A549 treated with DMSO at 1 μM for 4 hours (cell line): Measurements from ENCODE around the gene LGALS7B. TPM values are rescaled to one million over a fixed set of nuclear protein-coding genes. Genes with fewer than 3 reads are reported as not detected.

Experiments
- total RNA-seq: library from RNA; stranded (reverse); fragments of 200-300 nt; extraction: Qiagen RNA extraction; gene quantifications from 5 replicates; pipeline ENCODE4 v1.2.3, GENCODE V29; 2022; ENCODE audit warnings: low read depth

LGALS7B gene
- 0.44 to 0.51 TPM in 2 of 5 replicates, not detected in the others for total RNA-seq

DNA sequence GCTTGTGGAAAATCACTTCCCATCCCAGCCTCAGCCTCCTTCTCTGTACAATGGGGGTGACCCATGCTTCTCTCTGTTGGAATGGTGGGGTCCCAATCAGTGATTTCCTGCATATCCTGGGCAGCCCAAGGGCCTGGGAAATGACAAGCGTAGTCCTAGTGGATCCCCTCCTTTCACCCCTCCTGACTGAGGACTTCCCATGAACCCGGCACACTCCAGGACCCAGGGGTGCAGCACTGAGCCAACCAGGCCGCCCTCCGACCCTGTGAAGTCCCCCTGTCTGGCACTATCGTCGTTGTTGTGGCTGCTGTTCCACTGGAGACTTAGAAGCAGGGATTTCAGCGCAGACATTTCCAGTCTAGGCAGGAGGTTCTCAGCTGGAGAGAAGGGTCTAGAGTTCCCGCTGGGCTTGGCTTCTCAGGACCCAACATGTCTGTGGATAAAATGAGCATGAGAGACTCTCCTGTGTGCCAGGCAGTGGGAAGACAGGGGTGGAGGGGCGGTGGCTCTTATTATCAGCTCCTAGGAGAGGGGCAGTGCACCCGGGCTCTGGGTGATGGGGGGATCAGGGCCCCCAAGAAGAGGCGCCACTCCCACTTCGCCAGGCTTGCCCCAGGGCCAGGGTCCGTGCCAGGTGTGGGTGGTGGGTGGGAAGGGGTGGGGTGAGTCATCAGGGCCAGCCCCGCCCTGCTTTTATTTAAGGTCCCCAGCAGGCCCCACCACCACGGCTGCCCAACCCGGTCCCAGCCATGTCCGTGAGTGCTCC is at the start of gene LGALS7B:
TSS of gene LGALS7B (plus strand) at position 723 of the 766 bp plus-strand sequence. CDS start at position 750, 27 bp downstream.

DNA sequence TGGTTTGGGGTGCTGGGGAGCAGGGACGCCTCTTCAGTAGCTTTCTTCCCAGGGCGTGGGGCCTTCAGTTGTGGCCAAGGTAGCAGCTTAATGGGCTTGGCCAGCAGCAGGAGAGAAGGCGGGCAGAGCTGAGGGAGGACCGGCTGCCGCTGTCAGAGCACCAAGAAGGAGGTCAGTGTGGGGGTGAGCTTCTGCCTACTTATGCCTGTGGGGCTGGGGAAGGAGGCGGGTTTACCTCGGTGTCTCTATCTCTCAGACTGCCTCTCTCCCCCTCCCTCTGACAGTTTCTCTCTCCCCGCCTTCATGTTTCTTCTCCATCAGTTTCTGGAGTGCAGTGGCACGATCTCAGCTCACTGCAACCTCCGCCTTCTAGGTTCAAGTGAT is 44.7 kb upstream of the LGALS7B start, which contains the start of gene CAPN12:
TSS of gene CAPN12 (minus strand) at position 177 of the 384 bp plus-strand sequence. CDS start 309 bp downstream, outside the sequence.

DNA sequence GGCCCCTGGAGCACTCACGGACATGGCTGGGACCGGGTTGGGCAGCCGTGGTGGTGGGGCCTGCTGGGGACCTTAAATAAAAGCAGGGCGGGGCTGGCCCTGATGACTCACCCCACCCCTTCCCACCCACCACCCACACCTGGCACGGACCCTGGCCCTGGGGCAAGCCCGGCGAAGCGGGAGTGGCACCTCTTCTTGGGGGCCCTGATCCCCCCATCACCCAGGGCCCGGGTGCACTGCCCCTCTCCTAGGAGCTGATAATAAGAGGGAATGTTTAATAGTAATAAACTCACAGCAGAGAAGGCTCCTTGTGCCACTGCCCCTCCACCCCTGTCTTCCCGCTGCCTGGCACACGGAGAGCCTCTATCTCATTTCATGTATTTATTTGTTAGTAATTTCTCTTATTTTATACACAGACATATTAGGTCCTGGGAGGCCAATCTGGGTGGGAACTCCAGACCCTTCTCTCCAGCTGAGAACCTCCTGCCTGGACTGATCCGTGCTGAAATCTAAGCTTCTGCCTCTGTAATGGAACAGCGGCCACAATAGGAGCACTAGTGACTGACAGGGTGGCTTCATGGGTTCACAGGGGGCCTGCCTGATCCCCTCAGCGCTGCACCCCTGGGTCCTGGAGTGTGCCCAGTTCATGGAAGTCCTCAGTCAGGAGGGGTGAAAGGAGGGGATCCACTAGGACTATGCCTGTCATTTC is 15.4 kb upstream of the LGALS7B start, which contains the start of gene LGALS7:
TSS of gene LGALS7 (minus strand) at position 49 of the 709 bp plus-strand sequence. CDS start at position 24, 25 bp downstream.

DNA sequence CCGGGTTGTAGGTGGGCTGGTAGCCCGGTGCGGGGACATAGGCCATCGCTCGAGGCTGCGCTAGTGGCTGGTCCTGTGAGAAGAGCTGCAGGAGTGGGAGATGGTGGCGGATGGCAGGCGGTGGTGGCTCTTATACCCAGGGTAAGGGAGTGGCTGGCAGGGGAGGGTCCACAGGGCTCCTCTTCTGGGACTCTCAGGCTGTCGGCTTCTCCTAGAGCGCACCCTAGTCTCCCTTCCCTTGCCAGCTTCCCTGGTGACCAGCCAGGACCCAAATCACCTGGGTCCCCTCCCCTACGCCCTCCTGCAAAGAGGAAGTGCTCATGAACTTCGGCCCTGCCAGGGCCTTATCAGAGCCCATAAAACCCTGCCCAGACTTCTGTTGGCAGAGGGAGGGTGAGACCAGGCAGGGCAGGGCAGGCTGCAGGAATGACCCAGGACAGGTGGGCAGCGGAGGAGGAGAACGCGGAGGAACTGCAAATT is 23.9 kb downstream of the LGALS7B start, which contains the start of gene LGALS4:
TSS of gene LGALS4 (minus strand) at position 105 of the 480 bp plus-strand sequence. CDS start at position 46, 59 bp downstream.

Other genes starting within 250 kb of the LGALS7B start
- 0.53 to 1.2 TPM (median 0.73 TPM) in 5 replicates for gene MAP4K1, start 171.2 kb upstream of the LGALS7B start, total RNA-seq
- 645 to 956 TPM (median 719 TPM) in 5 replicates for gene EIF3K, start 170.0 kb upstream of the LGALS7B start, total RNA-seq
- 1,072 to 1,383 TPM (median 1,305 TPM) in 5 replicates for gene ACTN4, start 141.6 kb upstream of the LGALS7B start, total RNA-seq
- 5.2 to 7.0 TPM (median 6.0 TPM) in 5 replicates for gene CAPN12, start 44.7 kb upstream of the LGALS7B start, total RNA-seq
- gene LGALS7, start 15.7 kb upstream of the LGALS7B start, total RNA-seq = 0.36 to 0.44 TPM in 2 of 5 replicates, not detected in the others
- gene LGALS4, start 23.7 kb downstream of the LGALS7B start, total RNA-seq = 0.35 to 1.9 TPM (median 0.63 TPM) in 5 replicates
- 259 to 407 TPM (median 281 TPM) in 5 replicates for gene ECH1, start 42.6 kb downstream of the LGALS7B start, total RNA-seq
- 359 to 423 TPM (median 403 TPM) in 5 replicates for gene HNRNPL, start 60.8 kb downstream of the LGALS7B start, total RNA-seq
- gene RINL, start 89.1 kb downstream of the LGALS7B start, total RNA-seq = 2.2 to 3.9 TPM (median 2.7 TPM) in 5 replicates
- gene SIRT2, start 110.4 kb downstream of the LGALS7B start, total RNA-seq = 32.4 to 40.9 TPM (median 34.5 TPM) in 5 replicates
- 67.8 to 124 TPM (median 98.4 TPM) in 5 replicates for gene NFKBIB, start 110.8 kb downstream of the LGALS7B start, total RNA-seq
- 0.38 to 1.5 TPM (median 0.63 TPM) in 5 replicates for gene CCER2, start 123.0 kb downstream of the LGALS7B start, total RNA-seq
- 45.3 to 63.5 TPM (median 55.5 TPM) in 5 replicates for gene SARS2, start 141.6 kb downstream of the LGALS7B start, total RNA-seq
- 219 to 320 TPM (median 270 TPM) in 5 replicates for gene MRPS12, start 141.7 kb downstream of the LGALS7B start, total RNA-seq
- 73.0 to 93.5 TPM (median 86.8 TPM) in 5 replicates for gene FBXO17, start 186.5 kb downstream of the LGALS7B start, total RNA-seq
- 4.5 to 7.7 TPM (median 6.0 TPM) in 5 replicates for gene FBXO27, start 243.3 kb downstream of the LGALS7B start, total RNA-seq